ENCODE data around the gene CDK13. TPM values are rescaled to one million over a fixed set of nuclear protein-coding genes. Genes with fewer than 3 reads are reported as not detected.

The CDK13 gene
- total RNA-seq, 1 experiment from 2014 or later = 52.2 TPM

DNA sequence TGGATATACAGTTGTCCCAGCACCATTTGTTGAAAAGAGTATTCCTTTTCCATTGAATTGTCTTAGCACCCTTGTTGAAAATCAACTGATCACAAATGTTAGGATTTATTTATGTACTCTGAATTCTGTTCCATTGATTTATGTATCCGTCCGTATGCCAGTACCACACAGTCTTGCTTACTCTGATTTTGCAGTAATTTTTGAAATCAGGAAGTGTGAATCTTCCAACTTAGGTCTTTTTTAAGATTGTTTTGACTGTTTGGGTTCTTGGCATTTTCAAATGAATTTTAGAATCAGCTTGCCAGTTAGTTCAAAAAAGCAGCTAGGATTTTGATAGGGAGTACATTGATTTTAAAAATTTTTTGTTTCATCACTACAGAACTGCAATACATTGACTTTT lies 23.7 kb downstream of the CDK13 start:
- Histone ChIP-seq H3K9ac (ENCODE audit: extremely low read depth, insufficient read length, low read length) (no peak overlapping the region), H3K79me2 (ENCODE audit: insufficient read depth, low read length) (peaks cover 34% of the 10 kb centered on the region; the same call in 1 of the 2 replicates), H3K4me2 (ENCODE audit: insufficient read depth, insufficient read length, low read length) (no peak overlapping the region), H2BK20ac (ENCODE audit: low read depth, low read length, poor library complexity, severe bottlenecking) (no peak overlapping the region), H3K4ac (ENCODE audit: low read depth, low read length) (no peak overlapping the region), H2BK120ac (ENCODE audit: low read depth, low read length, poor library complexity, severe bottlenecking) (no peak overlapping the region), H2AK5ac (ENCODE audit: insufficient read length, low read length) (no peak overlapping the region), H4K5ac (ENCODE audit: insufficient read length, low read depth, low read length) (no peak overlapping the region), H3K79me1 (ENCODE audit: insufficient read depth, low read depth, low read length, poor library complexity, severe bottlenecking) (peaks cover 10% of the 10 kb centered on the region), H2BK5ac (ENCODE audit: insufficient read length, low read length) (no peak overlapping the region), H3K14ac (ENCODE audit: insufficient read depth, low read length) (no peak overlapping the region), H3K9me3 (ENCODE audit: control insufficient read depth, low read depth, low read length) (no peaks in the 10 kb centered on the region), H4K20me1 (ENCODE audit: control insufficient read depth, insufficient read depth, insufficient read length) (no peaks in the 10 kb centered on the region), H4K91ac (ENCODE audit: insufficient read length, low read depth, low read length) (no peak overlapping the region), H2AFZ (ENCODE audit: low read length) (no peak overlapping the region), H2BK12ac (ENCODE audit: insufficient read length, low read depth, low read length) (no peak overlapping the region), H3T11ph (ENCODE audit: low read length) (no peak overlapping the region), H3K4me1 (ENCODE audit: insufficient read depth, low read length) (peaks cover 7% of the 10 kb centered on the region), H3K56ac (ENCODE audit: insufficient read length, low read depth, low read length) (no peak overlapping the region), H3K27me3 (ENCODE audit: insufficient read depth, low read length) (no peaks in the 10 kb centered on the region), H4K8ac (replicated peaks; ENCODE audit: insufficient read length, low read depth, low read length) (no peak overlapping the region), H3K23me2 (ENCODE audit: insufficient read length, low read depth, low read length, poor library complexity, severe bottlenecking) (no peaks in the 10 kb centered on the region), H2BK15ac (ENCODE audit: low read depth, low read length) (no peak overlapping the region), H3K18ac (ENCODE audit: insufficient read length, low read depth, low read length) (no peak overlapping the region), H3K23ac (ENCODE audit: insufficient read length, low read depth, low read length) (no peak overlapping the region), H3K27ac (ENCODE audit: insufficient read length, low read depth, low read length) (no peak overlapping the region)
- Mint-ChIP-seq H3K27me3 (ENCODE audit: low read depth) (no peaks in the 10 kb centered on the region), H3K9me3 (no peaks in the 10 kb centered on the region), H3K36me3 (ENCODE audit: insufficient read depth in 1 of 3, low read depth in 3 of 3) (peaks cover 0 to 3% (median 0%) of the 10 kb centered on the region in 3 experiments; a peak in 1 of 7 replicates), H3K4me3 (no peak overlapping the region), H3K4me1 (peaks cover 23 to 26% of the 10 kb centered on the region in 2 experiments), H3K27ac (peak overlapping the region in 2 of 3 experiments; percentile 33 to 34; a peak in 3 of 7 replicates)
- whole genome bisulfite sequencing (ENCODE audit: extremely low coverage, insufficient read length, low lambda C conversion rate) = no CpG with 5 or more reads among the region's 2 CpGs
- DNase-seq = no peak
- no peak for TF ChIP-seq CTCF (conservative IDR thresholded peaks at IDR 0.05)
